OCI-LY1 (cell line): ENCODE data around the gene MAZ.
"Not testable (repeated sequence)": the region's sequence is repeated elsewhere in the genome, so short reads cannot be mapped to it uniquely, and the experiment has no call there.

Experiments
- EZH2 ChIP-seq: fragments of 200-600 bp; sonication (generic), shearing (Covaris generic); IDR thresholded peaks from 2 replicates; pipeline ENCODE4 v1.8.0; 2017; ENCODE audit warnings: borderline replicate concordance, mixed run types, mild to moderate bottlenecking, antibody characterized with exemption, low read length, moderate library complexity, mixed read lengths
- TF ChIP-seq, protein P1 (sequence below): fragments of 200-600 bp; sonication (generic), shearing (Covaris generic); IDR thresholded peaks from 2 replicates; pipeline ENCODE4 v1.5.1; 2017; ENCODE audit warnings: mild to moderate bottlenecking, antibody characterized with exemption, low read length, moderate library complexity, mixed read lengths

- TF ChIP-seq, protein P1, sequence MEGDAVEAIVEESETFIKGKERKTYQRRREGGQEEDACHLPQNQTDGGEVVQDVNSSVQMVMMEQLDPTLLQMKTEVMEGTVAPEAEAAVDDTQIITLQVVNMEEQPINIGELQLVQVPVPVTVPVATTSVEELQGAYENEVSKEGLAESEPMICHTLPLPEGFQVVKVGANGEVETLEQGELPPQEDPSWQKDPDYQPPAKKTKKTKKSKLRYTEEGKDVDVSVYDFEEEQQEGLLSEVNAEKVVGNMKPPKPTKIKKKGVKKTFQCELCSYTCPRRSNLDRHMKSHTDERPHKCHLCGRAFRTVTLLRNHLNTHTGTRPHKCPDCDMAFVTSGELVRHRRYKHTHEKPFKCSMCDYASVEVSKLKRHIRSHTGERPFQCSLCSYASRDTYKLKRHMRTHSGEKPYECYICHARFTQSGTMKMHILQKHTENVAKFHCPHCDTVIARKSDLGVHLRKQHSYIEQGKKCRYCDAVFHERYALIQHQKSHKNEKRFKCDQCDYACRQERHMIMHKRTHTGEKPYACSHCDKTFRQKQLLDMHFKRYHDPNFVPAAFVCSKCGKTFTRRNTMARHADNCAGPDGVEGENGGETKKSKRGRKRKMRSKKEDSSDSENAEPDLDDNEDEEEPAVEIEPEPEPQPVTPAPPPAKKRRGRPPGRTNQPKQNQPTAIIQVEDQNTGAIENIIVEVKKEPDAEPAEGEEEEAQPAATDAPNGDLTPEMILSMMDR, result not testable (repeated sequence)
- TF ChIP-seq EZH2, result not testable (repeated sequence)
Measured at GRCh38 chr16:29833219-29833618, 26.9 kb downstream of the MAZ start.
